Measurements from ENCODE around the gene AFF3. TPM values are rescaled to one million over a fixed set of nuclear protein-coding genes. Genes with fewer than 3 reads are reported as not detected.

The AFF3 gene
- polyA plus RNA-seq, 1 donor (not counting 4 experiments of a cell fraction or from before 2014, with no cell fraction given): not detected

- no peak overlapping the region for H3K9ac ChIP-seq (ENCODE audit: control insufficient read depth, extremely low read depth, insufficient read depth, low read length)
- no peaks in the 10 kb centered on the region for H4K20me1 ChIP-seq (ENCODE audit: control insufficient read depth, extremely low read depth, insufficient read depth, low read length)
- no peaks in the 10 kb centered on the region for H3K36me3 ChIP-seq (ENCODE audit: control insufficient read depth in 2 of 2, extremely low read depth in 1 of 2, insufficient read depth in 2 of 2, low read length in 2 of 2)
- H3K27ac ChIP-seq (ENCODE audit: control insufficient read depth, insufficient read depth, low read length): no peak overlapping the region
- H3K9me1 ChIP-seq (ENCODE audit: control insufficient read depth, extremely low read depth, insufficient read depth, low read length): no peaks in the 10 kb centered on the region
- no peaks in the 10 kb centered on the region for H3K9me3 ChIP-seq (ENCODE audit: control insufficient read depth, low read depth, low read length)
- TF ChIP-seq CTCF (optimal IDR thresholded peaks at IDR 0.05 in 1 of 3, IDR thresholded peaks at IDR 0.05 in 1 of 3, conservative IDR thresholded peaks at IDR 0.05 in 1 of 3; ENCODE audit: extremely low read depth in 1 of 3, insufficient read depth in 2 of 3, low read length in 3 of 3) (no peak), EZH2 (IDR thresholded peaks at IDR 0.05; ENCODE audit: low read length) (no peak)
- H2AFZ ChIP-seq (ENCODE audit: control insufficient read depth, low read length): no peak overlapping the region
- FAIRE-seq (no peak), DNase-seq (ENCODE audit: low read depth, low spot score) (no peak)
- no peaks in the 10 kb centered on the region for H3K79me2 ChIP-seq (ENCODE audit: control insufficient read depth, insufficient read depth, low read length)
- no peaks in the 10 kb centered on the region for H3K4me1 ChIP-seq (ENCODE audit: control insufficient read depth, extremely low read depth, insufficient read depth, low read length)
- H3K4me2 ChIP-seq (ENCODE audit: control insufficient read depth, extremely low read depth, insufficient read depth, low read depth, low read length): no peak overlapping the region
- dilution Hi-C loops (cut with MboI; ENCODE audit: extremely low pct_ligation_motif_present, low sequenced_read_pairs): no loop called here
- H3K27me3 ChIP-seq (ENCODE audit: control insufficient read depth, extremely low read depth, insufficient read depth, low read length): no peaks in the 10 kb centered on the region
- H3K4me3 ChIP-seq (ENCODE audit: control insufficient read depth in 2 of 3, extremely low read depth in 1 of 3, insufficient read depth in 2 of 3, low read depth in 1 of 3, low read length in 3 of 3): no peak overlapping the region
Observed at GRCh38 chr2:99611034-99611433, 531.4 kb downstream of the AFF3 start.

GRCh38 chr2:99609851-99610381 is 532.5 kb downstream of the AFF3 start:
- FAIRE-seq: no peak
- H4K20me1 ChIP-seq (ENCODE audit: control insufficient read depth, extremely low read depth, insufficient read depth, low read length): no peaks in the 10 kb centered on the region
- H2AFZ ChIP-seq (ENCODE audit: control insufficient read depth, low read length): no peak overlapping the region
- no peak overlapping the region for H3K9ac ChIP-seq (ENCODE audit: control insufficient read depth, extremely low read depth, insufficient read depth, low read length)
- no peaks in the 10 kb centered on the region for H3K9me3 ChIP-seq (ENCODE audit: control insufficient read depth, low read depth, low read length)
- no peaks in the 10 kb centered on the region for H3K79me2 ChIP-seq (ENCODE audit: control insufficient read depth, insufficient read depth, low read length)
- dilution Hi-C loops (cut with MboI; ENCODE audit: extremely low pct_ligation_motif_present, low sequenced_read_pairs): no loop called here
- no peak overlapping the region for H3K4me2 ChIP-seq (ENCODE audit: control insufficient read depth, extremely low read depth, insufficient read depth, low read depth, low read length)
- no peaks in the 10 kb centered on the region for H3K27me3 ChIP-seq (ENCODE audit: control insufficient read depth, extremely low read depth, insufficient read depth, low read length)
- H3K36me3 ChIP-seq (ENCODE audit: control insufficient read depth in 2 of 2, extremely low read depth in 1 of 2, insufficient read depth in 2 of 2, low read length in 2 of 2): no peaks in the 10 kb centered on the region
- H3K9me1 ChIP-seq (ENCODE audit: control insufficient read depth, extremely low read depth, insufficient read depth, low read length): no peaks in the 10 kb centered on the region
- H3K4me1 ChIP-seq (ENCODE audit: control insufficient read depth, extremely low read depth, insufficient read depth, low read length): no peaks in the 10 kb centered on the region
- TF ChIP-seq EZH2 (IDR thresholded peaks at IDR 0.05; ENCODE audit: low read length): no peak
- TF ChIP-seq CTCF (optimal IDR thresholded peaks at IDR 0.05 in 1 of 3, IDR thresholded peaks at IDR 0.05 in 1 of 3, conservative IDR thresholded peaks at IDR 0.05 in 1 of 3; ENCODE audit: extremely low read depth in 1 of 3, insufficient read depth in 2 of 3, low read length in 3 of 3): no peak
- H3K4me3 ChIP-seq (ENCODE audit: control insufficient read depth in 2 of 3, extremely low read depth in 1 of 3, insufficient read depth in 2 of 3, low read depth in 1 of 3, low read length in 3 of 3): no peak overlapping the region
- no peak for DNase-seq (ENCODE audit: low read depth, low spot score)
- no peak overlapping the region for H3K27ac ChIP-seq (ENCODE audit: control insufficient read depth, insufficient read depth, low read length)

All from keratinocyte (primary cell).